ENCODE results near the gene GAST. TPM values are rescaled to one million over a fixed set of nuclear protein-coding genes. Genes with fewer than 3 reads are reported as not detected.

GAST gene
- total RNA-seq, 1 experiment from 2014 or later = not detected

- Histone ChIP-seq H3K9ac (ENCODE audit: low read length) (no peak overlapping the region), H3K79me2 (ENCODE audit: insufficient read depth, low read length) (no peaks in the 10 kb centered on the region), H4K20me1 (ENCODE audit: insufficient read depth) (no peaks in the 10 kb centered on the region), H3K4me1 (ENCODE audit: control insufficient read depth in 1 of 2, insufficient read depth in 2 of 2, low read length in 2 of 2) (peaks cover 21 to 46% of the 10 kb centered on the region in 2 experiments), H3K27me3 (ENCODE audit: insufficient read depth, low read length) (no peaks in the 10 kb centered on the region), H3K27ac (ENCODE audit: low read depth, low read length) (no peak overlapping the region), H3K4me2 (ENCODE audit: low read length) (no peak overlapping the region), H3K36me3 (ENCODE audit: control insufficient read depth in 1 of 2, insufficient read depth in 2 of 2, low read length in 2 of 2) (no peaks in the 10 kb centered on the region), H2AFZ (ENCODE audit: low read depth, low read length, poor library complexity, severe bottlenecking) (no peak overlapping the region), H3K4me3 (replicated peaks in 1 of 2; ENCODE audit: low read depth in 1 of 2, low read length in 2 of 2) (no peak overlapping the region), H3K9me3 (ENCODE audit: control insufficient read depth in 1 of 2, insufficient read depth in 1 of 2, low read depth in 1 of 2, low read length in 2 of 2) (no peaks in the 10 kb centered on the region), H3K9me2 (ENCODE audit: insufficient read depth) (no peaks in the 10 kb centered on the region)
- ATAC-seq = no peak
- intact Hi-C loops (cut with micrococcal nuclease) = no loop called here
- DNase-seq (ENCODE audit: low read depth, low spot score) = no peak
- TF ChIP-seq EZH2 (IDR thresholded peaks at IDR 0.05) (no peak), ZBTB33 (IDR thresholded peaks at IDR 0.05; ENCODE audit: extremely low read depth, insufficient replicate concordance, low read length) (no peak), CEBPB (IDR thresholded peaks at IDR 0.05; ENCODE audit: low read depth) (no peak), ZNF274 (IDR thresholded peaks at IDR 0.05; ENCODE audit: low read depth, low read length) (no peak)
- no TSS peak for BruUV-seq (replicated peaks)
- POLR2A ChIA-PET = interaction anchor here (1.2 to 1.9 kb wide), 3 partner anchors 50 to 65 kb away, joined by 3 to 6 read pairs (median 4); partner anchors contain the start of gene JUP
- RAD21 ChIA-PET (ENCODE audit: low non-redundant PET in 1 of 2, low total read pairs in 2 of 2, uncharacterized antibody in 2 of 2, unreplicated experiment in 2 of 2) = interaction anchor here in 1 of 2 experiments (0.6 to 0.9 kb wide), 2 partner anchors 65 kb away, joined by 3 to 5 read pairs; no protein-coding TSS in a partner anchor
- CTCF ChIA-PET = interaction anchor here (0.8 to 1.1 kb wide), 4 partner anchors 40 to 224 kb away, joined by 3 to 5 read pairs (median 4); partner anchors contain the start of gene JUP
Observed at GRCh38 chr17:41735744-41736143, 23.6 kb downstream of the GAST start.

GRCh38 chr17:41736983-41737679 lies 25.0 kb downstream of the GAST start:
- no peaks in the 10 kb centered on the region for H4K20me1 ChIP-seq (ENCODE audit: insufficient read depth)
- ATAC-seq = no peak
- peaks cover 21 to 46% of the 10 kb centered on the region in 2 experiments for H3K4me1 ChIP-seq (ENCODE audit: control insufficient read depth in 1 of 2, insufficient read depth in 2 of 2, low read length in 2 of 2)
- no peak overlapping the region for H3K27ac ChIP-seq (ENCODE audit: low read depth, low read length)
- CTCF ChIA-PET = interaction anchor here (0.6 to 1.9 kb wide), 13 partner anchors 9 to 229 kb away, joined by 3 to 32 read pairs (median 3); partner anchors contain the start of genes CNP, ODAD4 and P3H4
- H3K4me2 ChIP-seq (ENCODE audit: low read length) = no peak overlapping the region
- no peak overlapping the region for H2AFZ ChIP-seq (ENCODE audit: low read depth, low read length, poor library complexity, severe bottlenecking)
- RAD21 ChIA-PET (ENCODE audit: low non-redundant PET in 1 of 2, low total read pairs in 2 of 2, uncharacterized antibody in 2 of 2, unreplicated experiment in 2 of 2) = interaction anchor here (0.6 to 1.4 kb wide), 9 partner anchors 63 to 383 kb away, joined by 3 to 6 read pairs (median 3); partner anchors contain the start of gene P3H4 (in 1 of the 2)
- BruUV-seq (replicated peaks) = no TSS peak
- H3K36me3 ChIP-seq (ENCODE audit: control insufficient read depth in 1 of 2, insufficient read depth in 2 of 2, low read length in 2 of 2) = no peaks in the 10 kb centered on the region
- H3K4me3 ChIP-seq (replicated peaks in 1 of 2; ENCODE audit: low read depth in 1 of 2, low read length in 2 of 2) = no peak overlapping the region
- H3K9me2 ChIP-seq (ENCODE audit: insufficient read depth) = no peaks in the 10 kb centered on the region
- POLR2A ChIA-PET = interaction anchor here (1.5 to 1.6 kb wide), 2 partner anchors 49 to 63 kb away, joined by 6 to 10 read pairs; partner anchors contain the start of gene JUP
- no peak for DNase-seq (ENCODE audit: low read depth, low spot score)
- H3K9ac ChIP-seq (ENCODE audit: low read length) = no peak overlapping the region
- intact Hi-C loops (cut with micrococcal nuclease) = no loop called here
- H3K9me3 ChIP-seq (ENCODE audit: control insufficient read depth in 1 of 2, insufficient read depth in 1 of 2, low read depth in 1 of 2, low read length in 2 of 2) = no peaks in the 10 kb centered on the region
- no peaks in the 10 kb centered on the region for H3K27me3 ChIP-seq (ENCODE audit: insufficient read depth, low read length)
- no peaks in the 10 kb centered on the region for H3K79me2 ChIP-seq (ENCODE audit: insufficient read depth, low read length)
- TF ChIP-seq JUND (IDR thresholded peaks at IDR 0.05) = no peak
- TF ChIP-seq SIN3A (IDR thresholded peaks at IDR 0.05; ENCODE audit: low read depth) = no peak
- TF ChIP-seq CTCF (IDR thresholded peaks at IDR 0.05 in 2 of 3, conservative IDR thresholded peaks at IDR 0.05 in 1 of 3; ENCODE audit: borderline replicate concordance in 1 of 3, insufficient read depth in 1 of 3, low read depth in 2 of 3, low read length in 2 of 3) = no peak
- no peak for TF ChIP-seq ATF3 (IDR thresholded peaks at IDR 0.05)
- TF ChIP-seq ZNF274 (IDR thresholded peaks at IDR 0.05; ENCODE audit: low read depth, low read length) = no peak
- TF ChIP-seq TCF7L2 (IDR thresholded peaks at IDR 0.05; ENCODE audit: borderline replicate concordance, extremely low read depth, insufficient read depth, insufficient read length) = no peak
- TF ChIP-seq FOSL1 (IDR thresholded peaks at IDR 0.05; ENCODE audit: low read depth) = no peak
- no peak for TF ChIP-seq ZBTB33 (IDR thresholded peaks at IDR 0.05; ENCODE audit: extremely low read depth, insufficient replicate concordance, low read length)

All from HCT116 (cell line).